Stimulated activated CD8-positive, alpha-beta memory T cell treated with anti-CD3 and anti-CD28 coated beads, Interleukin-15, amount 100 ng/mL, for 48 hours (primary cell): ENCODE data around the gene NSMF.
A peak's percentile ranks its signal among the peaks of the same experiment; 100 is the strongest.

Experiments used
- DNase-seq, 2 donors: peaks; one replicate each; pipeline ENCODE4 v3.0.0-alpha.2; 2020; ENCODE audit warnings: low read depth in 2 of 2

Gene NSMF

GRCh38 chr9:137430723-137431415 lies 28.3 kb downstream of the NSMF start:
- DNase-seq, result no peak

GRCh38 chr9:137429974-137430722 lies 29.0 kb downstream of the NSMF start:
- DNase-seq, result no peak

GRCh38 chr9:137429546-137429890 lies 29.6 kb downstream of the NSMF start:
- DNase-seq, result no peak

DNA sequence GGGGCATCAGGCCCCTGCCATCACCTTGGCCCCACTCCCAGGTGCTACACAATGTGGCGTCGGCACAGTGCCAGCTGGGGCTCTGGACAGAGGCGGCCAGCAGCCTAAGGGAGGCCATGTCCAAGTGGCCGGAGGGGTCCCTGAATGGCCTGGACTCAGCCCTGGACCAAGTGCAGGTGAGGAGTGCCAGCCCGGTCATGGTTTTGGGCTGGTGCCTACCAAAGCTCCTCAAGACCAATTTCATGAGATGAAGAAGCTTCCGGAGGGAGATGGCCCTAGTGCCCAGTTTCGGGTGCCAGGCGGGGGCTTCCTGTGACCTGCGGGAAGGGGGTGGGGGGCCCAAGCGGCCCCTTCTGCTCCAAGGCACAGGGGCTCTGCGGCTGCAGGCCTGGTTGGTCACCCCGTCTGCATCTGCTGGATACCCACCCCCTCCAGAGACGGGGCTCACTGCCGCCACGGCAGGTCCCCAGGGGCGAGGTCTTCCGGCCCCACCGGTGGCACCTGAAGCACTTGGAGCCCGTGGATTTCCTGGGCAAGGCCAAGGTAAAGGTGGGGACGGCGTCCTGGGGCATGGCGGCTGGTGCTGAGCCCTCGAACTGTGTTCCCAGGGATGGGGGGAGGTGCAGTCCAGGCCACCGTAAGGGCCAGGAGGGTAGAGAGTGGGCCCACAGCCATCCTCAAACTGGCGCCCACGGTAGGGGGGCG lies 30.1 kb downstream of the NSMF start:
- no peak for DNase-seq

DNA sequence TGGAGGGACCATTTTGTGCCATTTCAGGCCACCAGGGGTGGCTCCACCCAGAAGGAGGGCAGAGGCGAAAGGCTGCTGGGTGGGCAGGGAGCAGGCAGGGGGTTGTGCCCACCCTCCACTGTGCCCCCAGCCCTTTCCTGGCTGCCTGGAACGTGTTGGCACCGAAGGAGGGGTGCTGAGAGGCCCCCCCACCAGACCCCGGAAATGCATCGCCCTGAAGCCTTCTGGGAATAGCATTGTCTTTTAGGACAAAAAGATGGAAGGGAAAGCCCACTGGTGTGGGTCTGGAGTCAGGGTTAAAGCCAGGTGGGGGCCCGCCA lies 30.9 kb downstream of the NSMF start:
- DNase-seq, result no peak

- no peak for DNase-seq
Measured at GRCh38 chr9:137427454-137428310, 31.5 kb downstream of the NSMF start.

- no peak for DNase-seq
Measured at GRCh38 chr9:137426018-137426681, 33.0 kb downstream of the NSMF start.

GRCh38 chr9:137423514-137424291 lies 35.4 kb downstream of the NSMF start:
- DNase-seq, result no peak

- DNase-seq, result peak; percentile 90
Measured at GRCh38 chr9:137422604-137423513, 36.3 kb downstream of the NSMF start, which contains the start of the genes EXD3 and NOXA1. EXD3 (minus strand) TSS chr9:137423162; CDS start chr9:137395357, 27,805 bp downstream. NOXA1 (plus strand) TSS chr9:137423393; CDS start chr9:137423530, 137 bp downstream.

GRCh38 chr9:137421838-137422603 lies 37.1 kb downstream of the NSMF start:
- DNase-seq, result no peak

DNA sequence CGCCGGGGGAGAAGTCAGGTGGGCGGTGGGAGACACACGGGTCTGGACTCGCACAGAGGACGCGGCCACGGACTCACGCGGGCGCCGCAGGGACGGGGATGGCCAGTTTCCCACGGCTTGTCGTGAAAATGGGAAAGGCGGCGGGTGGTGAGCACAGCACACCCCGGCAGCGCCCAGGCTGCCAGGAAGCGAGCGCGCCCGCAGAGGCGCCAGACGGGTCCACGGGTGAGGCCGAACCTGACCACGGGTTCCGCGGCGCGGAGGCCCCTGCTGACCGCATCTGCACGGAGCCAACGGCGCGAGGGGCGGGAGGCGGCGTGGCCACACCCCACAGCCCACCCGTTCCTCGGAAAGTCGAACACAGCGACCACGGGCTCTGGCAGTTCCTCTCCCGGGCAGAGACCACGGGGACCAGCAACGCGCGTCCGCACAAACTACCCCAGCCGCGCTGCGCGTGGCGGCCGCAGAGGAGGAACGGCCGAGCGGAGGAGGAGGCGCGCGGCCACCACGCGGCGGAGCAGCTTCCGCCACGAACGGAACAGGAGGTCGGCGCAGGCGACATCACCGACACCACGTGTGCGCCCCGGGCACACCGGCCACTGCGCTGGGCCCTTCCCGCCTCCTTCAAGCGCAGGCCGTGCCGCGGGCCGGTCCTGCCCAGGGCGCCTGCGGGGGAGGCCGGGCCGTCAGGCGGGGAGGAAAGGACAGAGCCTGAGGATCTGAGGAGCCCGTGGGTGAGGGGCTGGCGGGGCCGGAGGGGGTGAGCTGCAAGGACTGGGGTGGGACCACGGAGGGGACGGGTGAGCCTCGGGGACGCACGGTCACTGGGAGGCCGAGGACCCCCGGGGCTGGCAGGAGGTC lies 41.7 kb downstream of the NSMF start:
- DNase-seq, result no peak

DNA sequence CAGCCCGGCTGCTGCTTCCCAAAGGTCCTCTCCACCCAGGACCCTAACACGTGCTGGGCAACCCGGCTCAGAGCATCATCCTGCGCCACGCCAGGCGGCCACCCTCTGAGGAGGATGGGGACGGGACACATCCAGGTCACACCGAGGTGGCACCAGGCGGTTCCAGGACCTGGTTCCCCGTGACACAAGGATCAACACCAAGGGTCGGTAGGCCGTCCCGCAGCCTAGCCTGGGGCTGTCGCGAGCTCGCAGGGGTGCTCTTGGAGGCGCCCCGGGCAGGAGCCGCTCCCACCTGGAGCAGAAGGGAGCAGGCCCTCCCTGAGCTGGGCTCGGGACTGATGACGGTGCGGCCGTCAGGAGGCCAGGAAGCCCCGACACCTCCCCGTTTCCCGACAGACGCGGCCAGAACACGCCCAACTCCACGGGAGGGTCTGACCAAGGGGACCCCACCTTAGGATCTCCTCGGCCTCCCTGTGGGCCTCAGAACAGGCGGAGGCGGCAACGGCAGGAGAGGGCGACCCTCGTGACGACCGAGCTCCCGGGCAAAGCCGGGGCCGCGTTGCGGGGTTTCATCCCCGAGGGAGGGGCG lies 42.5 kb downstream of the NSMF start:
- no peak for DNase-seq

DNA sequence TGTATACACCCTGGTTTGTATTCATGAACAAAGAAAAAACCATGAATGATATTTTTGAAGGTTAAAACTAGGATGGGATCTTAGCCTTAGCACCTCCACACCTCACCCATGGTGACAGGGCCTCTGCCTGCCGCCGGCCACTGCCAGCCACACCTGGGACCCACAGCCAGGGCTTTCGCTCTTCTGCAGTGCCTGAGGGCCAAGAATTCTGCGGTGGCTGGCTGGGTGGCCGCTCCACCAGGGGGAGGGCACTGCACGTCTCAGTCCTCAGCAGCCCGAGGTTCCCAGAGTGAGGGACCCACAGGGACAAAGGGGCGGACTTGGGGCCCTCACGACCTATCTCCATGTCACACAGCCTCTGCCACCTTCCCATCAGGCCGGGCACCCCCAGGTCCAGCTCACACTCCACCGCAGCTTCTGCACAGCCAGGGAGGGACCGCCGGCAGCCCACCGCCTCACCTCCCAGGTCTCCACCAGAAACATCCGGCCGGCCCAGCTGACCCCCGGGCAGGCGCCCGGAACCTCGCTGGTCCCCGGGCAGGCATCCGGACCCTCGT lies 43.0 kb downstream of the NSMF start:
- DNase-seq, result no peak

GRCh38 chr9:137415451-137415850 lies 43.7 kb downstream of the NSMF start:
- DNase-seq, result no peak

DNA sequence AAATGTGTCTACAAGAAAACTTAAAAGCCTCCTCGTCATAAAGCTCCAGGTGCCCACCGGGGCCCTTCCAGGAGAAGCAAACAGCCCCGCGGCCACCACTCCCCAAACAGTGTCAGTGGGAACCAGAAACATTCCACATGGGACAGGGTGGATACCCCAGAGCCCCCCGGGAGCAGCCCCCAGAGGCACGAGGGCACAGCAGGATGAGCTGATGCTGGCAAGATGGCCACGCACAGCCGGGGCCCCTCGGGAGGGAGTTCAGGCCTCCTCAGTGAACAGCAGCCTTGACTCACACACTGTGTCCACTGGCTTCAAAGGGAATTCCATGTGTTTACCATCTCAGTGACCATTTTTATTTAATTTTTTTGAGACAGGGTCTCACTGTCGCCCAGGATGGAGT lies 46.7 kb downstream of the NSMF start:
- DNase-seq, result no peak

- peak; percentile 44 to 61 for DNase-seq
Measured at GRCh38 chr9:137411645-137412380, 47.3 kb downstream of the NSMF start.
